Measurements from ENCODE around the gene C18orf63. TPM values are rescaled to one million over a fixed set of nuclear protein-coding genes. Genes with fewer than 3 reads are reported as not detected.

The C18orf63 gene
- polyA plus RNA-seq, 2 donors: not detected

Other genes starting within 250 kb of the C18orf63 start
- gene FBXO15, start 168.0 kb upstream of the C18orf63 start, polyA plus RNA-seq: under 1 TPM; 0.16 to 0.41 TPM
- 10 to 100 TPM; 19.7 to 22.4 TPM for gene TIMM21, start 167.3 kb upstream of the C18orf63 start, polyA plus RNA-seq
- gene CYB5A, start 23.9 kb upstream of the C18orf63 start, polyA plus RNA-seq: 10 to 100 TPM; 37.0 to 81.5 TPM
- under 1 TPM in 1 of 2 donors, not detected in 1; 0.02 TPM for gene DIPK1C, start 141.5 kb downstream of the C18orf63 start, polyA plus RNA-seq
- gene CNDP2, start 180.5 kb downstream of the C18orf63 start, polyA plus RNA-seq: 10 to 100 TPM; 42.5 to 60.0 TPM
- under 1 TPM in 1 of 2 donors, not detected in 1; 0.04 TPM for gene CNDP1, start 218.7 kb downstream of the C18orf63 start, polyA plus RNA-seq

Measured in esophagus (tissue), 2 donors.